ENCODE results near the gene AKAP7. TPM values are rescaled to one million over a fixed set of nuclear protein-coding genes. Genes with fewer than 3 reads are reported as not detected.

The AKAP7 gene
- total and polyA plus RNA-seq, 2 donors (not counting 1 experiment from before 2014, with no cell fraction given): 6.3 to 10.8 TPM

DNA sequence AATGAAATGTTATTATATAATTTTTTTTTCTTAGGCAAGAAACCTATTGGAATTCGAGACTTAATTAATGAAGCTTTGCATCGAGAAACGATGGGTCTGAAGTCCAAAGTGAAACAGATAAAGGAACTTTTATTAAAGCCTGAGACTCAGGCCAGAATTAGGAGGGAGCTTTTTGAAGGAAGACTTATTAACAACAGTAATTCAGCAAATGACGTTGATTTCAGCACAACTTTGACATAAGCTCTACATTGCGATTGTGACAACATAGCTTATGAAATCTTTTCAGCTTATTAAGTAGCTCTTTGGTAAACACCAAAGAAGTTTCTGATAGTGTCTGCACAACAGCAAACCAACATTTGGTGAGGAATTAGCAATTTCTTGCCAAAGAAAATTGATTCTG, 147.1 kb downstream of the AKAP7 start:
- H3K79me2 ChIP-seq (ENCODE audit: control insufficient read depth, insufficient read depth, low read length): no peaks in the 10 kb centered on the region
- H3K4me1 Mint-ChIP-seq: peaks cover 18% of the 10 kb centered on the region
- ChIA-PET POLR2A (no interaction called here), CTCF (interaction anchor here (2.6 kb wide), 1 partner anchor 83 kb away, joined by 7 read pairs; no protein-coding TSS in a partner anchor)
- H3K27me3 ChIP-seq (replicated peaks in 1 of 4; ENCODE audit: control extremely low read depth in 1 of 4, control insufficient read depth in 3 of 4, insufficient read depth in 4 of 4, low read length in 3 of 4): no peaks in the 10 kb centered on the region
- H3K4me3 Mint-ChIP-seq: no peak overlapping the region
- H3K4me1 ChIP-seq (ENCODE audit: control insufficient read depth in 2 of 2, insufficient read depth in 2 of 2, low read length in 2 of 2): peaks cover 12 to 18% of the 10 kb centered on the region in 2 donors
- no peak overlapping the region for H3K27ac Mint-ChIP-seq
- H3K27me3 Mint-ChIP-seq: no peaks in the 10 kb centered on the region
- TF ChIP-seq, protein P1, sequence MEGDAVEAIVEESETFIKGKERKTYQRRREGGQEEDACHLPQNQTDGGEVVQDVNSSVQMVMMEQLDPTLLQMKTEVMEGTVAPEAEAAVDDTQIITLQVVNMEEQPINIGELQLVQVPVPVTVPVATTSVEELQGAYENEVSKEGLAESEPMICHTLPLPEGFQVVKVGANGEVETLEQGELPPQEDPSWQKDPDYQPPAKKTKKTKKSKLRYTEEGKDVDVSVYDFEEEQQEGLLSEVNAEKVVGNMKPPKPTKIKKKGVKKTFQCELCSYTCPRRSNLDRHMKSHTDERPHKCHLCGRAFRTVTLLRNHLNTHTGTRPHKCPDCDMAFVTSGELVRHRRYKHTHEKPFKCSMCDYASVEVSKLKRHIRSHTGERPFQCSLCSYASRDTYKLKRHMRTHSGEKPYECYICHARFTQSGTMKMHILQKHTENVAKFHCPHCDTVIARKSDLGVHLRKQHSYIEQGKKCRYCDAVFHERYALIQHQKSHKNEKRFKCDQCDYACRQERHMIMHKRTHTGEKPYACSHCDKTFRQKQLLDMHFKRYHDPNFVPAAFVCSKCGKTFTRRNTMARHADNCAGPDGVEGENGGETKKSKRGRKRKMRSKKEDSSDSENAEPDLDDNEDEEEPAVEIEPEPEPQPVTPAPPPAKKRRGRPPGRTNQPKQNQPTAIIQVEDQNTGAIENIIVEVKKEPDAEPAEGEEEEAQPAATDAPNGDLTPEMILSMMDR (IDR thresholded peaks at IDR 0.05): no peak
- no peak for TF ChIP-seq EZH2 (IDR thresholded peaks at IDR 0.05; ENCODE audit: borderline replicate concordance, insufficient read depth, low read depth, low read length, poor library complexity, severe bottlenecking)
- 100% methylated on average over 2 of the region's 5 CpGs for WGBS (ENCODE audit: insufficient coverage)
- no peaks in the 10 kb centered on the region for H3K9me3 ChIP-seq (ENCODE audit: control extremely low read depth in 1 of 3, control insufficient read depth in 2 of 3, insufficient read depth in 1 of 3, low read length in 2 of 3)
- H4K20me1 ChIP-seq (ENCODE audit: control insufficient read depth, insufficient read depth, low read length, poor library complexity, severe bottlenecking): no peaks in the 10 kb centered on the region
- no peak overlapping the region for H3K4me2 ChIP-seq (replicated peaks; ENCODE audit: low read depth, low read length, poor library complexity, severe bottlenecking)
- H3K9ac ChIP-seq (ENCODE audit: low read length): no peak overlapping the region
- ATAC-seq (ENCODE audit: low read depth): no peak
- no peaks in the 10 kb centered on the region for H3K9me3 Mint-ChIP-seq (ENCODE audit: insufficient read depth)
- intact Hi-C loops (cut with micrococcal nuclease): no loop called here
- H2AFZ ChIP-seq (ENCODE audit: insufficient read depth, low read depth, low read length, poor library complexity, severe bottlenecking): no peak overlapping the region
- no peak overlapping the region for H3K27ac ChIP-seq (ENCODE audit: low read length in 2 of 2)
- no peak overlapping the region for H3K4me3 ChIP-seq (ENCODE audit: control extremely low read depth in 1 of 5, extremely low read depth in 1 of 5, insufficient read depth in 1 of 5, low read depth in 2 of 5, low read length in 4 of 5)
- DNase-seq: no peak
- H3K36me3 ChIP-seq (replicated peaks in 1 of 2; ENCODE audit: control extremely low read depth in 1 of 2, control insufficient read depth in 1 of 2, extremely low read depth in 1 of 2, insufficient read depth in 2 of 2, low read length in 1 of 2): no peaks in the 10 kb centered on the region

DNA sequence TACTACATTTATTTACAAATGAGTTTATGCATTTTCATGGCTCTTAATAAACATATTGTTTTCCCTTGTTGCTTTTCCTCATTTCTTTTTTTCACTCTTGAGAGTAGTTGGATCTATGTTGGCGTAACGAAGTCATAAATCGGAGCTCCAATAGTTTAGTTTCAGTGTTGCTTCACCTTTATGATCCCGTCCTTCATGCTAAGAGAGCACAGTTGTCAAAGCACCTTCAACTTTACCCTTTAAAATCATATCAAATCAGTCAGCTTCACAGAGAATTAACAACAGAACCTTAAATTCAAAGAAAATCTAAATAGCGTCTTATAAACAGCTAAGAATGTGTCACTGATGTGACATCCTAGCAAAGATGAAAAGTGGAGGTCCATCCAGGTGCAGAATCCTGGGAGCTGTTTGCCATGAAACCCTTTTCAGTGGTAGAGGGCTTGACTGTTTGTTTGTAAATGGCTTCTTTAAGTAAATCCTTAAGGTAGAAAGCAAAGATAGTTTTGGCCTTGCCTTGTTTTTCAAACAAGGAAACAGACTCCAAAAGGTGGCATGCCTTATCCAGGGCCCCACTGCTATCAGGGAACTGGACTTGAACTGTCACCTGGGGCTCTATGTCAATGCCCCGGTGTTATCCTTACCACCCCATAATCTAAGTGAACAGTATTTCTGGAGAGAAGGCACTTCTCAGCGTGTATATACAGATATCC, 148.4 kb downstream of the AKAP7 start:
- H3K9me3 ChIP-seq (ENCODE audit: control extremely low read depth in 1 of 3, control insufficient read depth in 2 of 3, insufficient read depth in 1 of 3, low read length in 2 of 3): no peaks in the 10 kb centered on the region
- no peak overlapping the region for H3K4me3 ChIP-seq (ENCODE audit: control extremely low read depth in 1 of 5, extremely low read depth in 1 of 5, insufficient read depth in 1 of 5, low read depth in 2 of 5, low read length in 4 of 5)
- no peaks in the 10 kb centered on the region for H4K20me1 ChIP-seq (ENCODE audit: control insufficient read depth, insufficient read depth, low read length, poor library complexity, severe bottlenecking)
- peaks cover 18% of the 10 kb centered on the region for H3K4me1 Mint-ChIP-seq
- H3K79me2 ChIP-seq (ENCODE audit: control insufficient read depth, insufficient read depth, low read length): no peaks in the 10 kb centered on the region
- intact Hi-C loops (cut with micrococcal nuclease): no loop called here
- peaks cover 12 to 18% of the 10 kb centered on the region in 2 donors for H3K4me1 ChIP-seq (ENCODE audit: control insufficient read depth in 2 of 2, insufficient read depth in 2 of 2, low read length in 2 of 2)
- ChIA-PET CTCF (interaction anchor here (1.0 to 2.6 kb wide), 2 partner anchors 23 to 84 kb away, joined by 4 to 7 read pairs; no protein-coding TSS in a partner anchor), POLR2A (no interaction called here)
- no peaks in the 10 kb centered on the region for H3K27me3 ChIP-seq (replicated peaks in 1 of 4; ENCODE audit: control extremely low read depth in 1 of 4, control insufficient read depth in 3 of 4, insufficient read depth in 4 of 4, low read length in 3 of 4)
- no peak for ATAC-seq (ENCODE audit: low read depth)
- WGBS (ENCODE audit: insufficient coverage): 100% methylated on average over 3 of the region's 7 CpGs
- no peak overlapping the region for H3K4me2 ChIP-seq (replicated peaks; ENCODE audit: low read depth, low read length, poor library complexity, severe bottlenecking)
- H3K27me3 Mint-ChIP-seq: no peaks in the 10 kb centered on the region
- H3K9ac ChIP-seq (ENCODE audit: low read length): no peak overlapping the region
- no peak overlapping the region for H2AFZ ChIP-seq (ENCODE audit: insufficient read depth, low read depth, low read length, poor library complexity, severe bottlenecking)
- no peak overlapping the region for H3K27ac Mint-ChIP-seq
- H3K27ac ChIP-seq (ENCODE audit: low read length in 2 of 2): no peak overlapping the region
- no peak for DNase-seq
- no peak overlapping the region for H3K4me3 Mint-ChIP-seq
- no peaks in the 10 kb centered on the region for H3K36me3 ChIP-seq (replicated peaks in 1 of 2; ENCODE audit: control extremely low read depth in 1 of 2, control insufficient read depth in 1 of 2, extremely low read depth in 1 of 2, insufficient read depth in 2 of 2, low read length in 1 of 2)
- TF ChIP-seq, protein P1 (IDR thresholded peaks at IDR 0.05): no peak
- TF ChIP-seq EZH2 (IDR thresholded peaks at IDR 0.05; ENCODE audit: borderline replicate concordance, insufficient read depth, low read depth, low read length, poor library complexity, severe bottlenecking): no peak
- no peaks in the 10 kb centered on the region for H3K9me3 Mint-ChIP-seq (ENCODE audit: insufficient read depth)

All from B cell (primary cell).